GM18873 (cell line): ENCODE data around the gene NPPC.

Experiments used
- ATAC-seq: cut with Tn5 transposase; IDR thresholded peaks from one replicate; pipeline ENCODE4 v1.9.1; 2021; ENCODE audit warnings: mild to moderate bottlenecking, moderate library complexity, moderate number of reproducible peaks; ENCODE audit not compliant: unreplicated experiment, low FRiP score

The NPPC gene

DNA sequence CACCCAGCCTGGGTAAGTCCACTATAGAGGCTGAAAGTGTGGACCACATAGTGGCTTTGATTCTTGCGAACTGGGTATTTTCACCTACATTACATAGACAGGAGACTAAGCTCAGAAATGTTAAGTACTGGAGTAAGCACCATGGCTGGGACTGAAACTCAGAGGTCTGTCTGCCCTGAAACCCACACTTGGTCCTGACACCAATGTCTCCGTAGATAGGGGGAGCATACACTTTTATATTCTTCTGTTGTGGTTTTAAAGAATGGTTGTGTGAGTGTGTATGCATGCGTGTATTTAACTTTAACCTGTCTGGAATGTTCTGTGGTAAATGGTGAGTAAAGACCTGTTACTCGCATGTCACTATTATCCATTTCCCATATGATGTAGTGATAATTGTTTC lies 10.3 kb upstream of the NPPC start:
- no peak for ATAC-seq

DNA sequence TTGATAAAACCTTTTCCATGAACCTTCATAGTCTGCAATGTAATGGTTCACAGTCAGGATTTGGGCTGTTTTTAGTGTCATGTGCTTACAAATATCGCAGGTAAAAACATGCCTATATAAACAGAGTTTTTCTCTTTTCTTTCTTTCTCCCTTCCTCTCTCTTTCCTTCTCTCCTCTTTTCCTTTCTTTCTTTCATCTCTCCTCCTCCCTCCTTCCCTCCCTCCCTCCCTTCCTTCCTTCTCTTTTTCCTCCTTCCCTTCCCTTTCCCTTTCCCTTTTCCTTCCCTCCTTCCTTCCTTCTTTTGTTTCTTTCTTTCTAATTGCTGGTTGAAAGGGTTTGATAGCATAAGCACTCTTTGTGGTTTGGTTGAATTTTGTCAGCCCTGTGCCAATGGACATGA lies 9.6 kb upstream of the NPPC start:
- ATAC-seq: no peak

DNA sequence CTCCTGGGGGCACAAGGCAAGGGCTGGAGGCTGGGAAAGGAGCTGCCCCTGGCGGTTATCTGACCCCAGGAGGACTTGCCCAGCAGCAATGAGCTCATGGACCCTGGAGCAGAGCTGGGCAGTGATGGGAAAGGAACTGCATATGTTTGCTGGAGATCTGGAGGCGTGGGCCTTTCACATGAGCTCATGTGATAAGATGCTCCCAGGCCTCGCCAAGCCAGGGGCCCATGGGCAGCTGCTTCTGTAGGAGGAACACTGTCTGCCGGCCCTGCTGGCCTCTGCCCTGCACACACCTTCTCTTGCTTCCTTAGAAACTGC lies 9.0 kb upstream of the NPPC start:
- no peak for ATAC-seq

DNA sequence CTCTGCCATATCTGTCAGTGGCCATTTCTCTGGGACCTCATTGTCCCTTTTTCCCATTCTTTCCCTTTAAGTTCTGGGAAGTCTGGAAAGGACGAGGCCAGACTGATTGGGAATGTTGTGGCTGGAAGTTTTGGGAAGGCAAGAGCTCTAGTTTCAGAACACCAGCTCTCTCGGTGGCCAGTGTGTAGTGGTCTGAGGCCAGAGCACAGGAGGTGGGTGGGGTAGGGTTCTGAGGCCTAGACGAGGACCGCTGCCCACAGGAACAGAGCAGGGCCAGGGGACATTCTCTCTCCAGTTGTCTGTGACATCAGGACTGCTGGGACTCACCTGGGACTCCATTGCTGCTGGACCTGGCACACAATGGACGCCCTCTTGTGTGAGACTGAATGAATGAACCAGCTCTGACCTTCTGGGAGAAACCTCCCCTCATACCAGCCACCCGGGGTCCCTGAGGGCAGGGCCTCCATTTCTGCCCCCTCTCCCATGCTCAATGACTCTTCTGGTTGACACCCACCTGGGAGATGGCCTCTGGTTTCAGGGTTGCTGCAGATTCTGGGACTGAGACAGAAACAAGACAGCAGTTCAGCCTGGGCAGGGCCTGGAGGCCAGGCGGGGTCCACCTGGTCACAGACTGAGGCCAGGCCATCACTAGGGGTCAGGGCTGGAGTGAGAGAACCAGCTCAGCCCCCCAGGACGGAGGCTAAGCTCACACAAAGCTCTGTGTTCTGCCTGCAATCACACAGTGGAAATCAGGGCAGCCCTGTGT lies 8.4 kb upstream of the NPPC start:
- ATAC-seq: no peak

DNA sequence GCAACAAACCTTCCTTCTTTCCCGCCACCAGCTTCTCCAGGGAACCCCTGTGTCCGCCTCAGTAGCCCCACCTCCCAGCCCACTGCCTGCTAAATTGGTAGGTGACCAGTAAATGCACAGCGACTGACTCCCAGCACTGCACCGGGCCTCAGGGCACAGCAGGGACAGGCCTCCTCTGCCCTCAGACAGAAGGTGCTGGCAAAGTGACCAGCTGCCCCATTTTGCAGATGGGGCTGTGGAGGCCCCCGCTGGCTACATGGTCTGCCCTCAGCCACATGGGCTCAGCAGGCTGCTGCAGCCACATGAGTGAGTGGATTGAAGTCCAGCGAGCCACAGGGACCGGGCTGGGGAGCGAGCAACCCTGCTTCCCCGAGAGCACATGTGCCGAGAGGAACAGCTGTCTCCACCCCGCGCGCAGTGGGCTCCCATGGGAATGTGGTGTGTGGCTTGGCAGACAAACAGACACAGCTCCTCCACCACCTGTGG lies 7.8 kb upstream of the NPPC start:
- no peak for ATAC-seq

DNA sequence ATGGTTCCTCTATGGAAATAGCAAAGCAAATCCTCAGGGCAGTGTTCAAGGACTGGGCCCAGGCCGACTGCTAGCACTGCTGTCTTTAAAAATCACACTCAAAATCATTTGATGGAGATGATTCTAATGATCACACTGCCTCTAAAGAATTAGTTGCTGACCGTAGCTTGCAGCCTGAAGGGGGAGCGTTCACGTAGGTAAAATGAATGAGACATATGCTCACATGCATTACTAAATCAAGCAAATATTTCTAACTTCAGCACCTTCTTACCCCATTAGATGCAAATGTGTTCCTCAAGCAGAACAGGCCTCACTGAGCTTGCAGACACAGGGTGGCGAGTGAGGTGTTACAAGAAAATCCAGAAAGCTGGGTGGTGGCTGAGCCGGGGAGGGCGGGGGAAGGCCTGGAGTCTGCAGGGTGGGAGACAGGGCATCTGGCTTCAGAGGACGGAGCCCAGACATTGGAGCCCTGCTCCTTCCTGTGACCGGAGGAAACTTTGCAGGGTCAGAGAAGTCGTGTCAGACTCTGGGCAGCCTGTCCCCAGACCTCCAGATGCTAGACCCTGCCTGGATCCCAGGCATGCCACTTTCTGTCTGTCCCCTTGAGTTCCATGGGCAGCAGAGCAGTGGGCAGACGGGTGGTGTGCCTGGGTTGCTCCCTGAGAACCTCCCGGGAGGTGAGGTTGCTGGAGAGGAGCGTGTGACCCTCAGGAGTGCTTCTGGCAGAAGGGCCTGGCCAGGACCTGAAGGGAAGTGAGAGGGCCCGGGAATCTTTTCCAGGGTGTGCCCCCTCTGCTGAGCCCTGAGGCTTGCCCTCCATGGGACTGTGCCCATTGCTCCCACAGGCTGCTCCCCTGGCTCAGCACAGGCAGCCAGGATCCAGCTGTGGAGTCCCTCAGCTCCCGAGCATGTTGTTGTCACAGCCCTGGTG lies 7.1 kb upstream of the NPPC start:
- no peak for ATAC-seq

DNA sequence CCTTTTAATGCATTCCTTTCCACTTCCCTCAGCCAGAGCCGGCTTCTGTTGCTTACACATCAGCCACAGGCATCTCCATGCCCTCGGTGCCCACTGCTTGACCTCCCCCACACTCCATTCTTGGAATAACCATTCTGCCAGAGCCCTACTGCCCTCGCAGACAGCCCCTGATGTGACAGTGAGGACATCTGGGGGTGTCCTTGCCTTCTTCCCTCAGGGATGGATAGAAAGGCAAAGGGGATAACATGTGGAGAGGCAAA lies 6.4 kb upstream of the NPPC start:
- no peak for ATAC-seq

DNA sequence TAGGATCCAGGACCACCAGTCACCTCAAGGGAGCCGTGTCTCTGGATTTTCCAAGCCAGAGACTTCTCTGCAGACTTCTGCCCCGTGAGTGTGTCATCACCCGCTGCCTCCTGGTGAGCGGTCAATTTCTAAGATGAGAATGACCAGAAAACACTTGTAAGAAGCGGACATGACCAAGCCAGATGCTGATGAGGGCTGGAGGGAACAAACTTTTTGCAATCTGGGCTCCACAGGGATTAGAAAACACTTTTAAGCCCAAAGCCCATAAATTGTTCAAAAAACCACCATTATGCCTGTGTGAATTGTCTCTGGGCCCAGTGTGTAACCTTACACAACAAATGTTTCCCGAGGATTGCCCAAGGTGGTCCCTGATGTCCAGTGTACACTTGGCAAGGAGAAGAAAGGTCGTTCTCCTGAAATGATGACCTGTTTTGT lies 5.3 kb upstream of the NPPC start:
- ATAC-seq: no peak

DNA sequence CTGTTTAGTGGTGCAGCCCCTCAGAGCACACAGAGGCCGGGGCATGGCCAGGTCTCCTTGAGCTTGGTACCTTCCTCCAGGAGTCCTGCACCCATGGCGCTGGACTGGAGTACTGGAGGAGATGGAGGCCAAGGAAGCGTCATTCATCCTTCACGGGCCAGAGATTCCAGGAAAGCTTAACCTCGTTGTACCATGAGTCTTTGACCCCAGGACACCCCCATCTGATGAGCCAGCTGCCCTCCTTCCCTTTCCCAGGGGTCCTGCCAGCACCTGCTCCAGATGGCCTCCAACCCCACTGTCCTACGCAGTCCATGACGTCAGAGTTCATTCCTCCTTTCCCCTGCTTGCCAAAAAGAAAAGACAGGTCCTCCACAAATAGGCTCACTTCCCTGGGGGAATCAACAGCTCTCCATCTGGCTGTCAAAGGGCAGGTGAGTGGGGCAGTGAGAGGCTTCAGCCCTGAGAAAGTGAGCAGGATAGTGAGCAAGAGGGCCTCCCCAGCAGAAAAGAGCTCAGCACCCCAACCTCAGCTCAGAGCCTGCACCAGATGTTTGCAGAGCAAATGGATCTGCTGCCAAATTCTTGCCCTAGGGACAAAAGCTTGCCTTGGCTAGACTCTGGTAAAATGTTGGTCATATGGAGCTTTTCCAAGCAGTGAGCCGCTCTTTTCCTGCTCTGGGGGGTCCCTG lies 4.5 kb upstream of the NPPC start:
- ATAC-seq: no peak

DNA sequence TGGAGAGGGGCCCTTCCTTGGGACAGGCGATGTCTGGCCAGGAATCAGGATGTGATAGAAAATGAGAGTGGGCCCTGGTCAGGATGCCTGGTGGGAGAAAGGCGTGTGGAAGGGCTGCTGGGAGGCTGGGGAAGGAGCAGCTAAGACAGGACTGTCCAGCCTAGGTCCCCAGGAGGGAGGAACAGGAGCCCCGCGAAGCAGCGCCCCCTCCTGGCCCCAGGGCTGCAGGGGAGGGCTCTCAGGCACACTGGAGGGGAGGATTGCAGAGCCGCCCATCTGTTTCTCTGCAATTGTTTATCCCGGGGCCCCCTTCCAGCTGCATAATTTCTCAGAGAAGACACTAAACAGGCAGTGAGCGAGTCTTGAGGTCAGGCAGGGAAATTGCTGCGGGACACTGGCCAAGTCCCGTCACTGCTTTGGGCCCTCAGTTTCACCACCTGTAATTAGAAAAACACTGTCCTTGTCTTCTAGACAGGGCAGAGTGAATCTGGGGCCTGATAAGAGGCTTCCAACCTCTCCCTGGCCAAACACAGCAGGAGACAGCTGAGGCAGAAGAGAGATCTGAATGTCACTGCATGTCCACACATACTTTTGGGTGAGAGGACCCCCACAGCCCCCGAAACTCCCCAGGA lies 3.9 kb upstream of the NPPC start:
- no peak for ATAC-seq

DNA sequence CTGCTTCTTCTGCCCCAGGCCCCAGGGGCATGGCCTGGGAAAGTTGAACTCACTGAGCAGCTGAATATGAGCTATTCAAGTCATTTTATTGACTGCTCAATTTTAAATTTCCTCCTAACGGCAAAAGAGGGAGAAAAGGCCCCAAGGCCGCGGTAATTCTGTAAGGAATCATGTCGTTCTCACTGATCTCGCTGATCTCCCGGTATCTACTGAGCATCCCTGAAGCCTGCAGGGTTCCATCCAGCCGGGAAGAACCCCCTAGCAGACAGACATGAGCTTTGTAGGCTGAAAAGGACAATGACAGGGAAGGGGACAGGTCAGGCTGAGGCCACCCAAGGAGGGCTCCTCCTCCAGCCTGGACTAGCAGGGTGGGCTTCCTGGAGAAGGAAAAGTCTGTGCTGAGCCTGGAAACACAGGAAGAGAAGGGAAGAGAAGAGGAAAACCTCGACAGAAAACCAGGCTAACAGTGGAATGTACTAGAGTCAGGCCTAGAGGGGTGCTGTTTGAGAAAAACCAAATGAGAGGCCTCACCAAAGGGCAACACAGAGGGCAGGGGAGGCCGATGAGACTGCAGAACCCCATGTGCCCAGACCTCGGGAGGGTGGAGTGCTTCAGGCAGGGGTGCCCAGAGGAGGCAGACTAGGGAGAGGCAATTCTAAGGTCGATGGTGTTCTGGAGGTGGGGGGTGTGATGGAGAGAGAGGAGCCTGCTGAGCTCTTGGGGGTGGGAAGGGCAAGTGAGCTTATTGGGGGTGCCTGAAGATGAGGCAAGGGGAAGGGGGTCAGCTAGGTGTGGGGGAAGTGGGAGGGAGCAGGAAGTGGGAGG lies 2.9 kb upstream of the NPPC start:
- no peak for ATAC-seq

DNA sequence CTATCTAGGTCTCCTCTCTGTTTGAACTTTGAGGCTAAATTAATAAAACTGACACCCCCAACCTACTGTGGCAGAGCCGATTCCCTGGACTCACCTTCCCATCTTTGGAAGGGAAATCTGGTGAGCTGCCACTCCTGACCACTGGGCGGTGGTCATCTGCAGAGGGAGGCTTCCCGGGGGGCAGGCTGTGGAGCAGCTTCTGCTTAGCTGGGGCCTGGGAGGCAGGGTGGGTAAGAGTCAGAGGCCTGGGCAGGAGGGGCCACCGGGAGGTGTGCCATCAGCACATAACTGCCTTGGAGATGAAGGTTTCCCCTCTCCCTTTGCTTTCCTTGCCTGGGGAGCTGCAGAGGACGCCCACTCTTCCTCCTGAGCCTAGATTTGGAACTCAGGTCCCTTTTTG lies 2.3 kb upstream of the NPPC start:
- no peak for ATAC-seq

DNA sequence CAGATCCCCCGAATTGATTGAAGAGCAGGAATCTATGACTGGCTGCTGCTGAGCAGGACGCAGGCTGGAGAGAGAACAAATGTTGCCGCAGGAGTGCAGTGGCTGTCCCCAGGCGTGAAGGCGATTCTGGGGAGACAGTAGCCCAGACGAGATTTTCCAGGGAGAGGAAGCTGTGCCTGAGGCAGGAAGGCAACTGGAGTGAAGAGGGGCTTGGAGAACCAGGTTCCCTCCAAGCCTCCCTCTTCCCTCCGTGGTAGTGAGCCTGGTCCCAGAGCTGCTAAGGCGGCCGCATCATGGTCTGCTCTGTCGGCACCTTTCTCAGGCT lies 1.3 kb upstream of the NPPC start:
- no peak for ATAC-seq

DNA sequence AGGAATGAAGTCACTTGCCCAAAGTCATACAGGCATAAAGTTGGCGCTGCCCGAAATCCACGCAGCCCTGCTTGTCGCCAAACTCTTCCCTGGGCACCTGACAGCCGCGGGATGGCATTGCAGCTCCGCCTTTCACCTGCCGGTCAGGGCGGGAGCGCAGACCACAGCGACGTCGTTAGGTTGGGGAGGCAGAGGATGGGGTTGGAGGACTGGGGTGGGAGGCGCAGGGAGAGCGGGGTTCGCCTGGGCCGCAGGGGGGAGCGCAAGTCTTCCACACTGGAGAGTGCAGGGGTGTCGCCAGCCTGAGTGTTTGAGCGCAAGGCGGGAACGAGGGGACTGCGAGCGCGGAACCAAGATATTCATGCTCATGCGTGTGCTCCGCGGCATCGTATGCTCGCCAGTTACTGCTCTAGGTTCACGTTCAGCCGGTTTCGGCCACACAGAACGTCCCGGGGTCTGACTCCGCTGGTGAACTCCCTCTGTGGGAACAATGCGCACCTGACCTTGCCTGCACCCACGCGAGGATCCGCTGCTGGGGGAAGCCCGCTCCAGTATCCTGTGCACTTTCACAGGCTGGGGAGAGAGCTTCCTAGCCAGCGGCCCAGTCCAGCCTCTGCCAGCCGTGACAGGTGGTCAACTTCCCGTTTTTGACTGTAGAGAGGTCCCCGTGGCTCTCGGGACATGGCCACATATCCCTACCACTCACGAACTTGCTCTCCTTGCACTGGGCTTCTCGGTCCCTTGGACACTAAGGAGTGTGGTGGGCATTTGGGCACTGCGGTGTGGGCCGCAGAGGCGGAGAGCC lies 767 bp upstream of the NPPC start:
- no peak for ATAC-seq

DNA sequence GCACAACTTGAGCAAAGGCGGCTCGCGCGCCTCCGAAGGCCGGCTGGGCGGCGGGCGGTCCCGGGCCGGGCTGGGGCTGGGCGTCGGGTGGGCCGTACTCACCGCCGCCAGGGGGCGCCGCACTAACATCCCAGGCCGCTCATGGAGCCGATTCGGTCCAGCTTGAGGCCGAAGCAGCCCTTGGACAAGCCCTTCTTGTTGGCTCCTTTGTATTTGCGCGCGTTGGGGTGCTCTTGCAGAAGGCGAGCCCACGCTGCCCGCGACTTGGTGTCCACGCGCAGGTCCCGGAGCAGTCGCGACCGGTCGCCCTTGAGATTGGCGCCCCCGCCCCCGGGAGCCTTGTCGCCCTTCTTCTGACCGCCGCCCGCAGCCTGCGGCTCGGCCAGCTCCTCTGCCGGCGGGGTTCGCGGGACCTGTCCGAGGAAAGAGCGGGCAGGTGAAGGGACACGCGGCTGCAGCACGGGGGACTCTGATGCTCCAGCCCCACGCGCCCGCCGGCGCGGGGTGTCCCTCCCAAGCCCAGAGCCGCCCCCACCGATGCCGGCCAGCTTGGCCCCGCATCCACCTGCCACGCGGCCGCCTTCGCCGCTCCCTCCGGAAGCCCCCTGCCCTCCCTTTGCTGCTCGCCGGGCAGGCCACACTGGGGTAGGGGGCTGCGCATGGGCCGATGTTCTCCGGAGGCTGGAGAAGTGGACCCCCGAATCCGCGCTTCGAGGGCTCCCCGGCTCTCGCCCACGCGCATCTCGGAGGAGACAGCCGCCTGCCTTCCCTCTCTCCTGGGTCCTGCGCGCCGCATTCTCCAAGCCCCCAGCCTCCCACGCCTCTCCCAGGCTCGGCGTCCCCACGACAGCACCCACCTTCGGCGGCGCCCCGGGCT lies 655 bp downstream of the NPPC start:
- no peak for ATAC-seq

DNA sequence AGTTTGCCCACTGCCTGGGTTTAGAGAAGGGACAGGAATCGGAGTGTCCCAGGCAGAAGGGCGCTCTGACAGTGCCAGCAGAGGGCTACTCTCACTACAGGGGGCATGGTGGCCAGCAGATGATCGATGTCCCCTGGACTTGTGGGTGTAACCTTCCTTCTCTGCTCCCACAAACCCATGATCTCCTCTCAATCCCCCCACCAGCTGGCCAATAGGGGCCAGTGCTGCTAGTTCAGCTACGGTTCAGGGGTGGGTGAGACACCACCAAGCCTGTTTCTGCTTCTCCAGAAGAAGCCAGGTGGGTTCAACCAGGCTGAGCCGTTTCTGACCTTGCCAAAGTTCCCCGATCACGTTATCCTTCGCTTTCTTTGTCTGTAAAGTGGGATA lies 1.3 kb downstream of the NPPC start:
- ATAC-seq: no peak

DNA sequence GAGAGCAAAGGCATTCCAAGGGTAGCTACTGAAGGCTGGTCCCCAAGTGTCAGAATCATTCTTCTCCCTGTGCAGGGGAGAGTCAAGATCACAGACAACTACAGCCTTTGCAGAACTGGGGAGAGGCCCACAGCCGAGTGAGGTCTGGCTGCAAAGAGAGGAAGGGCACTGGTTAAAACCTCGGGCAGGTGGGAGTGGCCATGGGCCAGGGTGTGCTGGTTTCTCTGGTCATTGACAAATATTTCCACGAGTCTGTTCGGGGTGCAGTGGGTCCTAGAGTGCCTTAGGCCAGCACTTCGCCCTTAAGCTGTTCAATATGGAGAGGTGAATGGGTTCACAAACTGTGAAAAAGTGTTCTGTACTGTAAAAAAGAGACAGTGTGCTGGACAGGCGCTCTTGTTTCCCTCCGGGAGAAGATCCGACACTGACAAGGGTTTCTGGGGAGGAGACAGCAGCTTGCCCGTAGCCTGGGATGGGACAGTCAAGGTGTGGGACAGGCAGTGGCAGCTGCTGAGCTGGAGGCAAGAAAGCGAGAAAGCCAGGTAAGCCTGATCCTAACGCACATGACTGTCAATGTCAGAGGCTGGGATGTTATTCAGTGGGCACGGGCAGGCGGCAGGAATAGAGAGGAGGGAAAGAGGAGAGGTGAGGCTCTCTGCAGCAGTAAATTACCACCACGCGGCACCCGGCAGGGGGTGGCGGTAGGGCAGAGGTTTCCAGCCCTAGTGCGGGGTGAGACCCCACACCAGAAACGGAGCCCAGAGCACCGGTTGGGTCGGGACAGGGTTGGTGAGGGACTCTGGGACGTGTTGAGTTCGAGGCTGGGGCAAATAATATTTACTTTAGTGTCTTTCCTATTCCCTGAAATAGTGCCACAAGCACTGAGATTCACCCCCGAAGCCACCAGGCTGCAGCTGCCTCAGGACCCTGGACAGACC lies 2.0 kb downstream of the NPPC start:
- no peak for ATAC-seq

DNA sequence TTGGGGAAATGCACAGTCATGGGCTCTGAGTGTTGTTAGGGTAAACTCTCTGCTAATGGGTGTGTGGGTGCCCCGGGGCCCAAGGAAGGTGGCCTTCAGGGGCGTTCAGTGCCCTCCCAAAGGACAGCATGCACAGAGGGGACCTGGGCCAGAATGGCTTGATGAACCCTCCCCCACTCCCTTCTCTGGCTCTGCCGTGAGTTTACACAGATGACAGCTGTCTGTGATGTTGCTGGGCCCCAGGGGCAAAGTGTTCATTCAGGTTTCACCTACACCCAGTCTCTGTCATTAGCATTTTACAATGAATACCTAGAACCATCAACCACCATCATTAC lies 3.2 kb downstream of the NPPC start:
- no peak for ATAC-seq
